H1 (cell line): Measurements from ENCODE around the gene MYO15A.

Experiments
- CEBPB ChIP-seq: IDR thresholded peaks from 2 replicates; pipeline ENCODE4 v1.6.1; 2012; ENCODE audit warnings: low read depth, low read length
- EZH2 ChIP-seq: fragments of 200-600 bp; sonication (generic); IDR thresholded peaks from 2 replicates; pipeline ENCODE4 v1.7.1; 2012; ENCODE audit warnings: low read depth, mild to moderate bottlenecking, moderate library complexity, low read length, inconsistent platforms; ENCODE audit not compliant: severe bottlenecking
- GABPA ChIP-seq: IDR thresholded peaks from 2 replicates; pipeline ENCODE4 v1.6.1; 2011; ENCODE audit warnings: mild to moderate bottlenecking, low read length, moderate library complexity, borderline replicate concordance; ENCODE audit not compliant: insufficient read depth
- HDAC2 ChIP-seq, 2 experiments: fragments of 300-600 bp in 1 of 2; sonication (generic) in 1 of 2; IDR thresholded peaks; 2 replicates each; pipeline ENCODE4 v1.6.1; 2011 to 2012; ENCODE audit warnings: low read depth in 2 of 2, low read length in 2 of 2, mild to moderate bottlenecking in 2 of 2, moderate library complexity in 2 of 2, borderline replicate concordance in 1 of 2, inconsistent platforms in 1 of 2
- JUN ChIP-seq: IDR thresholded peaks from 2 replicates; pipeline ENCODE4 v1.6.1; 2011; ENCODE audit warnings: low read depth, mild to moderate bottlenecking, improper control_type of control experiment, low read length
- JUND ChIP-seq: IDR thresholded peaks from 2 replicates; pipeline ENCODE4 v1.6.1; 2011; ENCODE audit warnings: mild to moderate bottlenecking, improper control_type of control experiment, low read length
- KDM1A ChIP-seq: fragments of 200-600, 300-600 bp; sonication (generic); IDR thresholded peaks from 2 replicates; pipeline ENCODE4 v1.7.1; 2016; ENCODE audit warnings: mild to moderate bottlenecking, low read length, borderline replicate concordance
- POLR2A ChIP-seq, 2 experiments: IDR thresholded peaks; 1 replicate in 1 of 2; 2 replicates in 1 of 2; pipeline ENCODE4 v1.6.1; 2011; ENCODE audit warnings: low read depth in 2 of 2, low read length in 2 of 2, mild to moderate bottlenecking in 2 of 2; ENCODE audit errors: control extremely low read depth in 1 of 2
- RAD21 ChIP-seq, 2 experiments: IDR thresholded peaks in 1 of 2; conservative IDR thresholded peaks in 1 of 2; 2 replicates each; pipeline ENCODE4 v1.6.1; 2011; ENCODE audit warnings: low read depth in 2 of 2, low read length in 2 of 2, improper control_type of control experiment in 1 of 2, inconsistent platforms in 1 of 2, mild to moderate bottlenecking in 1 of 2, moderate library complexity in 1 of 2
- RBBP5 ChIP-seq: IDR thresholded peaks from 2 replicates; pipeline ENCODE4 v1.7.1; 2012; ENCODE audit warnings: low read depth, mild to moderate bottlenecking, inconsistent platforms, low read length, moderate library complexity, borderline replicate concordance
- SIX5 ChIP-seq: IDR thresholded peaks from 2 replicates; pipeline ENCODE4 v1.6.1; 2011; ENCODE audit warnings: mild to moderate bottlenecking, low read depth, low read length
- TF ChIP-seq, protein P1 (sequence below), 3 experiments: IDR thresholded peaks; 1 replicate in 2 of 3; 2 replicates in 1 of 3; pipeline versions ENCODE4 v1.5.1 to v1.6.1; 2011; ENCODE audit warnings: low read length in 3 of 3, mild to moderate bottlenecking in 3 of 3, inconsistent platforms in 2 of 3, low read depth in 1 of 3, moderate library complexity in 1 of 3; ENCODE audit not compliant: insufficient read depth in 1 of 3; ENCODE audit errors: control extremely low read depth in 1 of 3
- TF ChIP-seq, protein P2 (sequence below): IDR thresholded peaks from 2 replicates; pipeline ENCODE4 v1.6.1; 2012; ENCODE audit warnings: low read length, inconsistent platforms
- TF ChIP-seq, protein P3 (sequence below): IDR thresholded peaks from 2 replicates; pipeline ENCODE4 v1.6.1; 2011; ENCODE audit warnings: low read length, improper control_type of control experiment

DNA sequence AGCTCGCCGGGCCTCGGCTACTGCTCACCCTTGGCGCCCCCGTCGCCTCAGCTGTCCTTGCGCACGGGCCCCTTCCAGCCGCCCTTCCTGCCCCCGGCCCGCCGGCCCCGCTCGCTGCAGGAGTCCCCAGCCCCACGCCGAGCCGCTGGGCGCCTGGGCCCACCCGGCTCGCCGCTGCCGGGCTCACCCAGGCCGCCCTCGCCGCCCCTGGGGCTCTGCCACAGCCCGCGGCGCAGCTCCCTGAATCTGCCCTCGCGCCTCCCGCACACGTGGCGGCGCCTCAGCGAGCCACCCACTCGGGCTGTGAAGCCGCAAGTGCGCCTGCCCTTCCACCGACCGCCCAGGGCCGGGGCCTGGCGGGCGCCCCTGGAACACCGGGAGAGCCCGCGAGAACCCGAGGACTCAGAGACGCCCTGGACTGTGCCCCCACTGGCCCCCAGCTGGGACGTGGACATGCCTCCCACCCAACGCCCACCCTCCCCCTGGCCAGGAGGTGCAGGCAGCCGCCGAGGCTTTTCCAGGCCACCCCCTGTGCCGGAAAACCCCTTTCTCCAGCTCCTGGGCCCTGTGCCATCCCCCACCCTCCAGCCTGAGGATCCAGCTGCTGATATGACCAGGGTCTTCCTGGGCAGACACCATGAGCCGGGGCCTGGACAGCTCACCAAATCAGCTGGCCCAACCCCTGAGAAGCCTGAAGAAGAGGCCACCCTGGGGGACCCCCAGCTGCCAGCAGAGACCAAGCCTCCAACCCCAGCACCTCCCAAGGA is 12.8 kb downstream of the MYO15A start:
- TF ChIP-seq POLR2A (IDR thresholded peaks at IDR 0.05; ENCODE audit: control extremely low read depth in 1 of 2, low read depth in 2 of 2, low read length in 2 of 2) (no peak), SIX5 (no peak), KDM1A (no peak), CEBPB (no peak), GABPA (0 out of 2 replicates have a peak, but pooled peaks have one; percentile 23), HDAC2 (IDR thresholded peaks at IDR 0.05; ENCODE audit: borderline replicate concordance in 1 of 2, low read depth in 2 of 2, low read length in 2 of 2) (no peak), JUND (no peak), EZH2 (no peak), JUN (no peak), RAD21 (IDR thresholded peaks at IDR 0.05 in 1 of 2, conservative IDR thresholded peaks at IDR 0.05 in 1 of 2; ENCODE audit: low read depth in 2 of 2, low read length in 2 of 2) (no peak), RBBP5 (no peak)
- TF ChIP-seq, protein P1, sequence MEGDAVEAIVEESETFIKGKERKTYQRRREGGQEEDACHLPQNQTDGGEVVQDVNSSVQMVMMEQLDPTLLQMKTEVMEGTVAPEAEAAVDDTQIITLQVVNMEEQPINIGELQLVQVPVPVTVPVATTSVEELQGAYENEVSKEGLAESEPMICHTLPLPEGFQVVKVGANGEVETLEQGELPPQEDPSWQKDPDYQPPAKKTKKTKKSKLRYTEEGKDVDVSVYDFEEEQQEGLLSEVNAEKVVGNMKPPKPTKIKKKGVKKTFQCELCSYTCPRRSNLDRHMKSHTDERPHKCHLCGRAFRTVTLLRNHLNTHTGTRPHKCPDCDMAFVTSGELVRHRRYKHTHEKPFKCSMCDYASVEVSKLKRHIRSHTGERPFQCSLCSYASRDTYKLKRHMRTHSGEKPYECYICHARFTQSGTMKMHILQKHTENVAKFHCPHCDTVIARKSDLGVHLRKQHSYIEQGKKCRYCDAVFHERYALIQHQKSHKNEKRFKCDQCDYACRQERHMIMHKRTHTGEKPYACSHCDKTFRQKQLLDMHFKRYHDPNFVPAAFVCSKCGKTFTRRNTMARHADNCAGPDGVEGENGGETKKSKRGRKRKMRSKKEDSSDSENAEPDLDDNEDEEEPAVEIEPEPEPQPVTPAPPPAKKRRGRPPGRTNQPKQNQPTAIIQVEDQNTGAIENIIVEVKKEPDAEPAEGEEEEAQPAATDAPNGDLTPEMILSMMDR (IDR thresholded peaks at IDR 0.05; ENCODE audit: control extremely low read depth in 1 of 3, insufficient read depth in 1 of 3, low read depth in 1 of 3, low read length in 3 of 3), result no peak
- TF ChIP-seq, protein P2, sequence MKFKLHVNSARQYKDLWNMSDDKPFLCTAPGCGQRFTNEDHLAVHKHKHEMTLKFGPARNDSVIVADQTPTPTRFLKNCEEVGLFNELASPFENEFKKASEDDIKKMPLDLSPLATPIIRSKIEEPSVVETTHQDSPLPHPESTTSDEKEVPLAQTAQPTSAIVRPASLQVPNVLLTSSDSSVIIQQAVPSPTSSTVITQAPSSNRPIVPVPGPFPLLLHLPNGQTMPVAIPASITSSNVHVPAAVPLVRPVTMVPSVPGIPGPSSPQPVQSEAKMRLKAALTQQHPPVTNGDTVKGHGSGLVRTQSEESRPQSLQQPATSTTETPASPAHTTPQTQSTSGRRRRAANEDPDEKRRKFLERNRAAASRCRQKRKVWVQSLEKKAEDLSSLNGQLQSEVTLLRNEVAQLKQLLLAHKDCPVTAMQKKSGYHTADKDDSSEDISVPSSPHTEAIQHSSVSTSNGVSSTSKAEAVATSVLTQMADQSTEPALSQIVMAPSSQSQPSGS, result no peak
- TF ChIP-seq, protein P3, sequence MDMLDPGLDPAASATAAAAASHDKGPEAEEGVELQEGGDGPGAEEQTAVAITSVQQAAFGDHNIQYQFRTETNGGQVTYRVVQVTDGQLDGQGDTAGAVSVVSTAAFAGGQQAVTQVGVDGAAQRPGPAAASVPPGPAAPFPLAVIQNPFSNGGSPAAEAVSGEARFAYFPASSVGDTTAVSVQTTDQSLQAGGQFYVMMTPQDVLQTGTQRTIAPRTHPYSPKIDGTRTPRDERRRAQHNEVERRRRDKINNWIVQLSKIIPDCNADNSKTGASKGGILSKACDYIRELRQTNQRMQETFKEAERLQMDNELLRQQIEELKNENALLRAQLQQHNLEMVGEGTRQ, result no peak
